Glomerular endothelial cell (primary cell): ENCODE results near the gene ATAD3C. TPM values are rescaled to one million over a fixed set of nuclear protein-coding genes. Genes with fewer than 3 reads are reported as not detected.
A peak's percentile ranks its signal among the peaks of the same experiment; 100 is the strongest.

Experiments
- DNase-seq: peaks from one replicate; pipeline ENCODE4 v3.0.0-alpha.2; 2011; ENCODE audit warnings: low read depth, low spot score; ENCODE audit errors: extremely low read depth
- total RNA-seq: library from RNA; depleted of rRNA; stranded (reverse); fragments of >200 nt; gene quantifications from 2 replicates; pipeline ENCODE4 v1.2.3, GENCODE V29; 2015

Gene ATAD3C
- total RNA-seq, 1 donor from 2014 or later, result not detected

- peak; percentile 23 for DNase-seq
Observed at GRCh38 chr1:1430114-1430982, 19.1 kb upstream of the ATAD3C start.

GRCh38 chr1:1430992-1431844 lies 18.3 kb upstream of the ATAD3C start:
- DNase-seq, result no peak

- DNase-seq, result no peak
Observed at GRCh38 chr1:1431845-1432273, 17.6 kb upstream of the ATAD3C start.

- DNase-seq, result no peak
Observed at GRCh38 chr1:1432274-1432950, 17.1 kb upstream of the ATAD3C start.

- no peak for DNase-seq
Observed at GRCh38 chr1:1432951-1433803, 16.3 kb upstream of the ATAD3C start.

GRCh38 chr1:1433804-1434130 lies 15.7 kb upstream of the ATAD3C start:
- no peak for DNase-seq

- DNase-seq, result no peak
Observed at GRCh38 chr1:1434131-1434823, 15.2 kb upstream of the ATAD3C start.

GRCh38 chr1:1434824-1435105 lies 14.7 kb upstream of the ATAD3C start:
- no peak for DNase-seq

- no peak for DNase-seq
Observed at GRCh38 chr1:1435106-1435903, 14.2 kb upstream of the ATAD3C start, which contains the start of gene VWA1. VWA1 (plus strand) TSS chr1:1435690; CDS start chr1:1435749, 59 bp downstream.

GRCh38 chr1:1435911-1436629 lies 13.4 kb upstream of the ATAD3C start:
- DNase-seq, result no peak

GRCh38 chr1:1436630-1437032 lies 12.9 kb upstream of the ATAD3C start:
- no peak for DNase-seq

GRCh38 chr1:1437033-1437903 lies 12.2 kb upstream of the ATAD3C start:
- no peak for DNase-seq

- no peak for DNase-seq
Observed at GRCh38 chr1:1437904-1438376, 11.5 kb upstream of the ATAD3C start.

- no peak for DNase-seq
Observed at GRCh38 chr1:1438531-1439381, 10.7 kb upstream of the ATAD3C start.

- no peak for DNase-seq
Observed at GRCh38 chr1:1439546-1440261, 9.8 kb upstream of the ATAD3C start.
